AG09319 (cell line): ENCODE data around the gene ADAMTSL1.
A peak's percentile ranks its signal among the peaks of the same experiment; 100 is the strongest.

ENCODE experiments used
- DNase-seq: peaks from one replicate; pipeline ENCODE4 v3.0.0-alpha.2; 2010; ENCODE audit warnings: low read depth; ENCODE audit errors: extremely low read depth
- CTCF ChIP-seq: IDR thresholded peaks from 2 replicates; pipeline ENCODE4 v1.5.1; 2011; ENCODE audit warnings: low read depth, mild to moderate bottlenecking, inconsistent platforms, low read length, moderate library complexity

Gene ADAMTSL1

DNA sequence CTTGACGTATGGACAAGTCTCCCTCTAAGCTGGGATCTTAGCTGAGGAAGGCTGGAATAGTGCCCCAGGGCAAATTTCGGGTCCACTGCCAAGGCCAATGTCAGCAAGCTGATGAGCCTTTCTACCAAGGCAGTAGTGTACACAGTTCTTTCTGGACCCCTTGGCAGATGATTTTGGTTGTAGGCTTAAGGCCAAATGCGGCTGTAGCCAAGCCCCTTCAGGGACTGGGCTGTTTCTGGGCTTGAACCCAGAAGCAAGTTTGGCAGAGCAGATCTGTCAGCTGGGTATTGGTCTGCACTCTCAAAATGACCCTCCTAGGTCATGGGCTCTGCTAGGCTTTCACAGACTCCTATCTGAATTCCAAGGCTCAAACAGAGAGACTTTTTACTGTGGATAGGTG, 121.6 kb downstream of the ADAMTSL1 start:
- no peak for DNase-seq
- TF ChIP-seq CTCF = no peak

GRCh38 chr9:18596920-18597319, 123.0 kb downstream of the ADAMTSL1 start:
- no peak for DNase-seq
- no peak for TF ChIP-seq CTCF

GRCh38 chr9:18598969-18599368, 125.0 kb downstream of the ADAMTSL1 start:
- no peak for DNase-seq
- no peak for TF ChIP-seq CTCF

- TF ChIP-seq CTCF = no peak
Observed at GRCh38 chr9:18601026-18601425, 127.1 kb downstream of the ADAMTSL1 start.

GRCh38 chr9:18601956-18602355, 128.0 kb downstream of the ADAMTSL1 start:
- TF ChIP-seq CTCF = no peak

More at GRCh38 chr9:18601026-18601425, 127.1 kb downstream of the ADAMTSL1 start:
- no peak for DNase-seq

GRCh38 chr9:18604767-18605730, 131.1 kb downstream of the ADAMTSL1 start:
- TF ChIP-seq CTCF = no peak
- no peak for DNase-seq

More at GRCh38 chr9:18601956-18602355, 128.0 kb downstream of the ADAMTSL1 start:
- no peak for DNase-seq

DNA sequence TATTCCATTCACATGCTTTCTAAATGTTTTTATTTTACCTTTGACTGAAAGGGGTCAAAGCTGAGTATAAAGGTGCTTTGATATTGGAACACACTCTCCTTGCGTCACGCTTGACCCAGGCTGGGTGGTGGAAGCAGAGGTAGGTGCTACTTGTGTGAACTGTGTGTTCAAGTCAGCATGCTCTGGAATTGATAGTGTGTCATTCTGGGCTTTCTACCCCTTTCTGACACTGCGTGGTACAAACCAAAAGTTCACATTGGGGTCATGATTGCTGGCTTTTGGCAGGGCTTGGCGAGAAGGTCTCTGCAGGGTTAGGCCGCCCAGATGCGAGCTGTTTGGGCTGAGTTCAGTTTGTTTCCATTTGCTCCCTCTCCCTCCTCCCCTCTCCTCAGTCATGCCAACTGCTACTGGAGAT, 131.8 kb downstream of the ADAMTSL1 start:
- peak; percentile 42 for DNase-seq
- no peak for TF ChIP-seq CTCF
